Vagina (tissue), 2 donors: ENCODE data around the gene JUP. TPM values are rescaled to one million over a fixed set of nuclear protein-coding genes. Genes with fewer than 3 reads are reported as not detected.

Experiments used
- DNase-seq, 2 donors: peaks; one replicate each; pipeline ENCODE4 v3.0.0-alpha.2; 2017; ENCODE audit errors: extremely low spot score in 2 of 2
- H3K27ac ChIP-seq: fragments of 200-600 bp; sonication (generic); one replicate; pipeline ENCODE4 v1.5.1; 2019
- H3K27me3 ChIP-seq: fragments of 200-600 bp; sonication (generic); one replicate; pipeline ENCODE4 v1.5.1; 2019
- H3K36me3 ChIP-seq, 2 donors: fragments of 200-600 bp; sonication (generic); one replicate each; pipeline ENCODE4 v1.5.1; 2017 to 2019
- H3K4me1 ChIP-seq: fragments of 200-600 bp; sonication (generic); one replicate; pipeline ENCODE4 v1.5.1; 2019
- H3K4me3 ChIP-seq, 2 donors: fragments of 200-600 bp; sonication (generic); 1 replicate in 1 of 2; 2 replicates in 1 of 2; pipeline ENCODE4 v1.5.1; 2016 to 2019
- H3K9me3 ChIP-seq: fragments of 200-600 bp; sonication (generic); one replicate; pipeline ENCODE4 v1.5.1; 2019
- CTCF ChIP-seq, 3 experiments: fragments of 450-650 bp in 2 of 3; fragments of 200-600 bp in 1 of 3; sonication (generic) in 1 of 3; IDR thresholded peaks; one replicate each; pipeline ENCODE4 v1.5.1; 2017 to 2019; ENCODE audit warnings: antibody characterized with exemption in 3 of 3, mild to moderate bottlenecking in 2 of 3, moderate library complexity in 2 of 3
- POLR2A ChIP-seq, 2 donors: fragments of 450-650 bp; IDR thresholded peaks; one replicate each; pipeline ENCODE4 v1.6.1; 2017; ENCODE audit warnings: antibody characterized with exemption in 2 of 2, mild to moderate bottlenecking in 2 of 2, moderate library complexity in 2 of 2
- POLR2AphosphoS5 ChIP-seq, 2 donors: sonication (generic); formaldehyde crosslinking; IDR thresholded peaks; one replicate each; pipeline ENCODE4 v1.9.0; 2017; ENCODE audit warnings: antibody characterized with exemption in 2 of 2, mild to moderate bottlenecking in 2 of 2, low read depth in 1 of 2; ENCODE audit not compliant: insufficient read depth in 1 of 2
- intact Hi-C: fragments of 100-400 bp; cut with DNase I; formaldehyde crosslinking; loops from one replicate; pipeline ENCODE4 v1.15.1; 2023
- total RNA-seq: library from RNA; depleted of rRNA; stranded (reverse); fragments of >200 nt; gene quantifications from one replicate; pipeline ENCODE4 v1.2.3, GENCODE V29; 2016

The JUP gene
- total RNA-seq, 1 donor from 2014 or later: 589 TPM

GRCh38 chr17:41760878-41761277 is 25.6 kb downstream of the JUP start:
- no peak for TF ChIP-seq POLR2AphosphoS5 (IDR thresholded peaks at IDR 0.05; ENCODE audit: insufficient read depth in 1 of 2, low read depth in 1 of 2)
- no peak for TF ChIP-seq CTCF (IDR thresholded peaks at IDR 0.05)
- TF ChIP-seq POLR2A (IDR thresholded peaks at IDR 0.05): no peak
- Histone ChIP-seq H3K4me1 (no peaks in the 10 kb centered on the region), H3K36me3 (peaks cover 0 to 89% of the 10 kb centered on the region in 2 donors), H3K27me3 (no peaks in the 10 kb centered on the region), H3K4me3 (no peak overlapping the region), H3K27ac (no peak overlapping the region), H3K9me3 (no peaks in the 10 kb centered on the region)
- intact Hi-C loops: no loop called here
- no peak for DNase-seq

GRCh38 chr17:41758601-41759000 is 27.9 kb downstream of the JUP start:
- no peaks in the 10 kb centered on the region for H3K9me3 ChIP-seq
- H3K4me3 ChIP-seq: no peak overlapping the region
- H3K36me3 ChIP-seq: peaks cover 0 to 85% of the 10 kb centered on the region in 2 donors
- H3K27ac ChIP-seq: no peak overlapping the region
- TF ChIP-seq CTCF (IDR thresholded peaks at IDR 0.05): no peak
- TF ChIP-seq POLR2A (IDR thresholded peaks at IDR 0.05): no peak
- no peak for TF ChIP-seq POLR2AphosphoS5 (IDR thresholded peaks at IDR 0.05; ENCODE audit: insufficient read depth in 1 of 2, low read depth in 1 of 2)
- no peaks in the 10 kb centered on the region for H3K4me1 ChIP-seq
- no peaks in the 10 kb centered on the region for H3K27me3 ChIP-seq
- intact Hi-C loops: no loop called here
- no peak for DNase-seq

GRCh38 chr17:41754066-41754465 is 32.4 kb downstream of the JUP start:
- H3K36me3 ChIP-seq: peaks cover 0 to 47% of the 10 kb centered on the region in 2 donors

GRCh38 chr17:41751288-41751687 is 35.2 kb downstream of the JUP start:
- H3K4me1 ChIP-seq: no peaks in the 10 kb centered on the region
- no peak overlapping the region for H3K27ac ChIP-seq
- no peak overlapping the region for H3K4me3 ChIP-seq
- intact Hi-C loops: no loop called here
- no peaks in the 10 kb centered on the region for H3K9me3 ChIP-seq
- H3K36me3 ChIP-seq: peaks cover 0 to 26% of the 10 kb centered on the region in 2 donors
- DNase-seq: no peak
- no peak for TF ChIP-seq CTCF (IDR thresholded peaks at IDR 0.05)
- no peak for TF ChIP-seq POLR2AphosphoS5 (IDR thresholded peaks at IDR 0.05; ENCODE audit: insufficient read depth in 1 of 2, low read depth in 1 of 2)
- TF ChIP-seq POLR2A (IDR thresholded peaks at IDR 0.05): no peak
- no peaks in the 10 kb centered on the region for H3K27me3 ChIP-seq

More at GRCh38 chr17:41754066-41754465, 32.4 kb downstream of the JUP start:
- DNase-seq: no peak
- TF ChIP-seq CTCF (IDR thresholded peaks at IDR 0.05) (no peak), POLR2A (IDR thresholded peaks at IDR 0.05) (no peak), POLR2AphosphoS5 (IDR thresholded peaks at IDR 0.05; ENCODE audit: insufficient read depth in 1 of 2, low read depth in 1 of 2) (no peak)
- no peak overlapping the region for H3K4me3 ChIP-seq
- H3K27ac ChIP-seq: no peak overlapping the region
- H3K9me3 ChIP-seq: no peaks in the 10 kb centered on the region
- intact Hi-C loops: no loop called here
- no peaks in the 10 kb centered on the region for H3K27me3 ChIP-seq
- H3K4me1 ChIP-seq: no peaks in the 10 kb centered on the region

GRCh38 chr17:41750862-41751261 is 35.6 kb downstream of the JUP start:
- intact Hi-C loops: no loop called here
- no peaks in the 10 kb centered on the region for H3K4me1 ChIP-seq
- H3K36me3 ChIP-seq: peaks cover 0 to 23% of the 10 kb centered on the region in 2 donors
- H3K9me3 ChIP-seq: no peaks in the 10 kb centered on the region
- no peak for DNase-seq
- H3K4me3 ChIP-seq: no peak overlapping the region
- TF ChIP-seq CTCF (IDR thresholded peaks at IDR 0.05): no peak
- no peak for TF ChIP-seq POLR2AphosphoS5 (IDR thresholded peaks at IDR 0.05; ENCODE audit: insufficient read depth in 1 of 2, low read depth in 1 of 2)
- TF ChIP-seq POLR2A (IDR thresholded peaks at IDR 0.05): no peak
- no peaks in the 10 kb centered on the region for H3K27me3 ChIP-seq
- H3K27ac ChIP-seq: no peak overlapping the region
